Gastroesophageal sphincter (tissue), 3 donors: ENCODE data around the gene VTCN1.

Source experiments
- CTCF ChIP-seq, 4 experiments: fragments of 200-600 bp in 2 of 4; fragments of 450-650 bp in 2 of 4; sonication (generic) in 1 of 4; IDR thresholded peaks; one replicate each; pipeline ENCODE4 v1.5.1; 2017 to 2019; ENCODE audit warnings: antibody characterized with exemption in 4 of 4, mild to moderate bottlenecking in 2 of 4, moderate library complexity in 2 of 4
- POLR2A ChIP-seq, 2 donors: fragments of 450-650 bp; IDR thresholded peaks; one replicate each; pipeline ENCODE4 v1.6.1; 2017; ENCODE audit warnings: antibody characterized with exemption in 2 of 2, mild to moderate bottlenecking in 2 of 2, moderate library complexity in 1 of 2

- TF ChIP-seq CTCF (IDR thresholded peaks at IDR 0.05): no peak
- no peak for TF ChIP-seq POLR2A (IDR thresholded peaks at IDR 0.05)
Observed at GRCh38 chr1:117205368-117205767, 5.4 kb downstream of the VTCN1 start.
